ENCODE results near the gene CGB2. TPM values are rescaled to one million over a fixed set of nuclear protein-coding genes. Genes with fewer than 3 reads are reported as not detected.

The CGB2 gene
- total and polyA plus RNA-seq, 2 of the 13 experiments (the other 11 are each of a cell fraction or from before 2014, with no cell fraction given) = not detected

- TF ChIP-seq ZNF75D (CRISPR knock-in tag; IDR thresholded peaks at IDR 0.05; ENCODE audit: borderline replicate concordance) = no peak
- TF ChIP-seq ZNF720 (CRISPR knock-in tag; IDR thresholded peaks at IDR 0.05) = no peak
- TF ChIP-seq ZNF7 (CRISPR knock-in tag; IDR thresholded peaks at IDR 0.05) = no peak
- no peak for TF ChIP-seq GPN1 (CRISPR knock-in tag; IDR thresholded peaks at IDR 0.05; ENCODE audit: borderline replicate concordance)
- peak; percentile 65 for TF ChIP-seq UBTF (CRISPR knock-in tag; IDR thresholded peaks at IDR 0.05)
- no peak; the same call in 1 of the 2 replicates for TF ChIP-seq ZNF747 (CRISPR knock-in tag; IDR thresholded peaks at IDR 0.05; ENCODE audit: borderline replicate concordance)
- TF ChIP-seq, protein P1, sequence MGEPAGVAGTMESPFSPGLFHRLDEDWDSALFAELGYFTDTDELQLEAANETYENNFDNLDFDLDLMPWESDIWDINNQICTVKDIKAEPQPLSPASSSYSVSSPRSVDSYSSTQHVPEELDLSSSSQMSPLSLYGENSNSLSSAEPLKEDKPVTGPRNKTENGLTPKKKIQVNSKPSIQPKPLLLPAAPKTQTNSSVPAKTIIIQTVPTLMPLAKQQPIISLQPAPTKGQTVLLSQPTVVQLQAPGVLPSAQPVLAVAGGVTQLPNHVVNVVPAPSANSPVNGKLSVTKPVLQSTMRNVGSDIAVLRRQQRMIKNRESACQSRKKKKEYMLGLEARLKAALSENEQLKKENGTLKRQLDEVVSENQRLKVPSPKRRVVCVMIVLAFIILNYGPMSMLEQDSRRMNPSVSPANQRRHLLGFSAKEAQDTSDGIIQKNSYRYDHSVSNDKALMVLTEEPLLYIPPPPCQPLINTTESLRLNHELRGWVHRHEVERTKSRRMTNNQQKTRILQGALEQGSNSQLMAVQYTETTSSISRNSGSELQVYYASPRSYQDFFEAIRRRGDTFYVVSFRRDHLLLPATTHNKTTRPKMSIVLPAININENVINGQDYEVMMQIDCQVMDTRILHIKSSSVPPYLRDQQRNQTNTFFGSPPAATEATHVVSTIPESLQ (CRISPR knock-in tag; conservative IDR thresholded peaks at IDR 0.05) = no peak
- TF ChIP-seq, protein P2, sequence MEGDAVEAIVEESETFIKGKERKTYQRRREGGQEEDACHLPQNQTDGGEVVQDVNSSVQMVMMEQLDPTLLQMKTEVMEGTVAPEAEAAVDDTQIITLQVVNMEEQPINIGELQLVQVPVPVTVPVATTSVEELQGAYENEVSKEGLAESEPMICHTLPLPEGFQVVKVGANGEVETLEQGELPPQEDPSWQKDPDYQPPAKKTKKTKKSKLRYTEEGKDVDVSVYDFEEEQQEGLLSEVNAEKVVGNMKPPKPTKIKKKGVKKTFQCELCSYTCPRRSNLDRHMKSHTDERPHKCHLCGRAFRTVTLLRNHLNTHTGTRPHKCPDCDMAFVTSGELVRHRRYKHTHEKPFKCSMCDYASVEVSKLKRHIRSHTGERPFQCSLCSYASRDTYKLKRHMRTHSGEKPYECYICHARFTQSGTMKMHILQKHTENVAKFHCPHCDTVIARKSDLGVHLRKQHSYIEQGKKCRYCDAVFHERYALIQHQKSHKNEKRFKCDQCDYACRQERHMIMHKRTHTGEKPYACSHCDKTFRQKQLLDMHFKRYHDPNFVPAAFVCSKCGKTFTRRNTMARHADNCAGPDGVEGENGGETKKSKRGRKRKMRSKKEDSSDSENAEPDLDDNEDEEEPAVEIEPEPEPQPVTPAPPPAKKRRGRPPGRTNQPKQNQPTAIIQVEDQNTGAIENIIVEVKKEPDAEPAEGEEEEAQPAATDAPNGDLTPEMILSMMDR (CRISPR knock-in tag; IDR thresholded peaks at IDR 0.05) = peak; percentile 93
- TF ChIP-seq ZSCAN21 (CRISPR knock-in tag; IDR thresholded peaks at IDR 0.05; ENCODE audit: borderline replicate concordance) = no peak
- TF ChIP-seq ZNF687 (CRISPR knock-in tag; IDR thresholded peaks at IDR 0.05) = peak; percentile 75
Measured at GRCh38 chr19:48993175-48994034, 38.3 kb upstream of the CGB2 start, which contains the start of the genes GYS1 and RUVBL2 (continued).
